Uterus (tissue), 2 donors: Measurements from ENCODE around the gene DVL1.
A peak's percentile ranks its signal among the peaks of the same experiment; 100 is the strongest.

Source experiments
- CTCF ChIP-seq, 4 experiments: fragments of 200-600 bp in 2 of 4; fragments of 450-650 bp in 2 of 4; sonication (generic) in 2 of 4; IDR thresholded peaks; one replicate each; pipeline ENCODE4 v1.5.1; 2016 to 2019; ENCODE audit warnings: antibody characterized with exemption in 4 of 4, mild to moderate bottlenecking in 2 of 4, moderate library complexity in 1 of 4
- POLR2A ChIP-seq, 2 donors: fragments of 450-650 bp; IDR thresholded peaks; one replicate each; pipeline ENCODE4 v1.6.1; 2016; ENCODE audit warnings: antibody characterized with exemption in 2 of 2, mild to moderate bottlenecking in 1 of 2, moderate library complexity in 1 of 2

GRCh38 chr1:1349256-1350012 lies at the start of gene DVL1:
- peak; percentile 33 to 71 (median 64) for TF ChIP-seq CTCF (IDR thresholded peaks at IDR 0.05)
- TF ChIP-seq POLR2A (IDR thresholded peaks at IDR 0.05): peak; percentile 30 to 72
